ENCODE data around the gene DDOST.
"Not testable (repeated sequence)": the region's sequence is repeated elsewhere in the genome, so short reads cannot be mapped to it uniquely, and the experiment has no call there.

DDOST gene

DNA sequence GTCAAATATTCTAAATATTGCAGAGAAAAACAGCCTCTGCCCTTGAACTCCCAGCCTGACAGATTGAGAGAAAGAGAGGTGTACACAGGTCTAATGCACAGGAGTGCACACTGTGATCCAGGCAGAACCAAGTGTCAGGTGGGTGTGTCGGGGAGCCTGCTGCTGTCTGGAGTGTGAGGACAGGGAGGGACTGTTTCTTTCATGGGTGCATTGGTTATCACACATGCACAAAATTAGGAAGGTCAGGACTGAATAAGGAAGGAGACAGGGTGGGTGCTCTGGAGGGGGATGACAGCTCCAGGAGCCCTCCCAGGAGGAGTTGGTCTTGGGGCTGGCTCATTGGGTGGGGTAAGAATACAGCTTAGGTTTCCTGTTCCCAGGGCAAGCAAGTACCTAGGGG, 41.2 kb downstream of the DDOST start:
- DNase-seq: no peak

GRCh38 chr1:20618550-20618949, 42.6 kb downstream of the DDOST start:
- DNase-seq: no peak

DNA sequence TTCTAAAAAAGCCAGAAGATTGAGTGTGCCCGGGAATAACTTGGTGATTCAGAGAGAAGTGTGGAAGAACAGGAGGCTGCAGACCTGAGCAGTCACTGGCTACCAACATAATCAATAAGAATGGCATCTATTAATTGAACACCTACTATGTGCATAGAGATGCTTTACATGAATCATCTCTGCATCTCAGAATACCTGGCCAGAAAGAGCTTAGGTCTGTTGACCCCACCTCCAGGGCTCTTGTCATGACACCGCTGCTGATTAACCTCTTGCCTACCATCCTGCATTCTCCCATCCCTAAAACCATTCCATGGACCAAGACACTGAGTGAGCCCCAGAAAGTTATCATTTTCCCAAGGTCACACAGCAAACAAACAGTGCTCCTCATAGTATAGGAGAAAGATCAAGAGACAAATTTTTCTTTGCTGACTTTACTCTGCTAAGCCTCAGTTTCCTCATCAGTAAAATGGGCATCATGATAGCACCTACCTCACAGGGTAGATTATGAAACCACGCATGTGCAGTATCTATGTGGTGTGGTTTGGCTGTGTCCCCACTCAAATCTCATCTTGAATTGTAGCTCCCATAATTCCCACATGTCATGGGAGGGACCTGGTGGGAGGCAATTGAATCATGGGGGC, 44.2 kb downstream of the DDOST start:
- no peak for DNase-seq

- DNase-seq: peak in 1 of 2 experiments; percentile 6
Measured at GRCh38 chr1:20615946-20616846, 45.0 kb downstream of the DDOST start.

DNA sequence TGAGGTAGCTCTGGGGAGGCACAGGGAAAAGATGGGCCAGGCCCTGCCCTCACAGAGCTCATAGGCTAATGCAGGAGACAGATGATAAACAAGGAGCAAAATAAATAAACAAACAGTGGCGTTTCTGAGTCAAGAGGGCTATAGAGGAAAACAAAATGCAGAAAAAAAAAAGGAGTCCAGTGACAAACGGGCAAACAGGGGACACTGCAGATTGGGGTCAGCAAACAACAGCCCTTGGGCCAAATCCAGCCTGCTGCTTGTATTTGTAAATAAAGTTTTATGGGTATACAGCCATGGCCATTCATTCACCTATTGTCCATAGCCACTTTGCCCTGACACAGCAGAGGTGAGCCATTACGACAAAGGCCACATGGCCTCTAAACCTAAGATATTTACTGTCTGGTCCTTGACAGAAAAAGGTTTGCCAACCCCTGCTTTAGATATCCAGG, 47.0 kb downstream of the DDOST start:
- DNase-seq: no peak

DNA sequence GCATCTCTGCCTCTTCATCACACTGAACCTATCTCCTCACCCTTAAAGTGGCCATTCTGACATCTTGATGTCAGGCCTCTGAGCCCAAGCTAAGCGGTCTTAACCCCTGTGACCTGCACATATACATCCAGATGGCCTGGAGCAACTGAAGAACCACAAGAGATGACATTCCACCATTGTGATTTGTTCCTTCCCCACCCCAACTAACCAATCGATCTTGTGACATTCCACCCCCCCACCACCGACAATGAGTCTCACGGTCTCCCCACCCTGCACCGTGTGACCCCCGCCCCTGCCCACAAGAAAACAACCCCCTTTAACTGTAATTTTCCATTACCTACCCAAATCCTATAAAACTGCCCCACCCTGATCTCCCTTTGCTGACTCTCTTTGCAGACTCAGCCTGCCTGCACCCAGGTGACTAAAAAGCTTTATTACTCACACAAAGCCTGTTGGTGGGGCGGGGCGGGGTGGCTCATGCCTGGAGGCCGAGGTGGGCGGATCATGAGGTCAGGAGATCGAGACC, 48.9 kb downstream of the DDOST start:
- no peak for DNase-seq

- no peak for DNase-seq
Measured at GRCh38 chr1:20611652-20612051, 49.5 kb downstream of the DDOST start.

DNA sequence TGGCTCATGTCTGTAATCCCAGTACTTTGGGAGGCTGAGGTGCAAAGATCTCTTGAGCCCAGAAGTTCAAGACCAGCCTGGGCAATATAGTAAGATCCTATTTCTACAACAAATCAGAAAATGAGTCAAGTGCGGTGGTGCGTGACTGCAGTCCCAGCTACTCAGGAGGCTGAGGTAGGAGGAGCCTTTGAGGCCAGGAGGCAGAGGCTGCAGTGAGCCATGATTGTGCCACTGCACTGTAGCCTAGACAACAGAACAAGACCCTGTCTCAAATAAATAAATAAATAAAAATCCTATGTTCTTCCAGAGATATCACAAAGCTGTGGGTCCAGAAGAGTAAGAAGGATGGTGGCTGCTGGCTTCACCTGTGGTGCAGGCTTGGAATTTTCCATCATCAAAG, 50.2 kb downstream of the DDOST start:
- no peak for DNase-seq

GRCh38 chr1:20609541-20609940, 51.6 kb downstream of the DDOST start:
- no peak for DNase-seq

DNA sequence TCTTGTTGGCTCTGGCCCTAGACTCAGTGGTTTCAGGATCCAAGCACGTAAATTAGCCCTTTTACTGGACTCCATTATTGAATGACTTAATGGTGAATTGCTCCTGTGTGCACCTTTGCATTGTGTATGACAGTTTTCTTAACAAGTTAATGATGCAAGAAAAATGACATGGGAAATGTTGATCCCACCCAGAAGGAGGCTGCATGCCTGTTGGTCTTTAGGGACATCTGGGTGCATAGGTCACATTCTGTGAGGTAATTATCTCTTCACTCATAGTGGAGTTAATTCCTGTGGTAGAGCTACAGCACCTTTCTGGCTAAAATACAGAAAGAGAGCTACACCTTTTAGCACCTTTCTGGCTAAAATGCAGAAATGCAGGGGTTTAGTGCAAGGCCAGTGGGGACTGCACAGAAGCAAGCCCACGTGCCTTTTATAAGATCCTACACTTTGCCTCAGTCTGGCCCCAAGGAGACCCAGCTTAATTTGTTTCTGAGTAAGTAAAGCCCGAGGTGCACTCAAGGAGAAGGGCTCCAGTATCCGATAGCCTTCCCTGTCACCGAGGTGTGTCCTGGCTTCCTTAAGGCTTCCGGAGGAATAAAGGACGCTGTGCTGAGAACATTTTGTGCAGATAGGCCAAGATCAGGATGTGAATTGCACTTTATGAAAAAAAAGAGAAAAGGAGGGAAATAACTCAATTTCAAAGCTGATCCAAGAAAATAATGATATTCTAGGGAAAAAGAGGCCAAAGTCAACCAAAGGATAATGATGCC, 54.2 kb downstream of the DDOST start:
- not testable (repeated sequence) for DNase-seq

DNA sequence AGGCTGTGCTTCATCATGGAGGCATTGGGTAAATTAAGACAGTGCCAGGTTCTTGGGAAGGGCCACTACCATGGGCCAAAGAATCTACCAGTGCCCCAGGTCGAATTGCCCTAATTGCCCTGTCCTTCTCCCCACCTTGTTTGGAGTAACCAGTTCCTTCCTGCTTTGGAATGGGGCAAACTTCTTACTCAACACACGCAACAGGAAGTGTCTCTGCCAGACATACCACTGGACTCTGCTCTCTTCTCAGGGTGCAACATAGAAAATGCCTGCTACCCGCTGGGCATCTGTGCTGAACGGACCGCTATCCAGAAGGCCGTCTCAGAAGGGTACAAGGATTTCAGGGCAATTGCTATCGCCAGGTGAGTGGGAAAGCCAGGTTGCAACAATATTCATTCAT, 56.5 kb downstream of the DDOST start:
- no peak for DNase-seq

GRCh38 chr1:20603504-20604464, 57.4 kb downstream of the DDOST start:
- DNase-seq: no peak

DNA sequence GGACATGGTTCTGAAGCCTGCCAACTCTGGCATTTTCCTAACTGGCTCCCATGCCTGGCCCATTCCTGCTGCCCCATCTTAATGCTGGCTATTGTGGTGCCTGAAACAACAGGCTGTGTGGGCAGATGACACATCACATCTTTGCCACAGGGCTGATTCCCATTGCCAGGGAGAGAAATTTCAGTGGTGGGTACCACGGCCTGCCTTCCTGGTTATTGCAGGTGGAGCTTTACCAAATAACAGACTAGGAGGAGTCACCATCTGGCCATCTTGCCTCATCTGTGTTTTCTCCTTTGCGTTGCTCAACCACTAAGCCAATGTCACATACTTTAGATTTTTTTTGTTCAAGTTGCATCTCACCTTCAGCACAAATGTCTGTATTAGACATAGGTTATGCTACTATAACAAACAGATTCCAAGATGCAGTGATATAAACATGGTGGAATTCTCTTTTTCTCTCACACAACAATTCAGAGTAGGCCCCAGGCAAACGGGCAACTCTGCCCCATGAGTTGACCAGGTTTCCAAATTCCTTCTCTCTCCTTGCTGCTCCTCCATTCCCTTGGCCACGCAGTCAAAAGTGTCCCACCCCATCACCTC, 58.2 kb downstream of the DDOST start:
- no peak for DNase-seq

All from activated CD4-positive, alpha-beta T cell treated with anti-CD3 and anti-CD28 coated beads, Interleukin-2, amount 50 U/mL, for 48 hours (primary cell).